K562 (cell line): ENCODE measurements around the gene LPIN1. TPM values are rescaled to one million over a fixed set of nuclear protein-coding genes. Genes with fewer than 3 reads are reported as not detected.

Source experiments
- BRF2 ChIP-seq: IDR thresholded peaks from 3 replicates; pipeline ENCODE4 v1.6.1; 2011; ENCODE audit warnings: borderline replicate concordance, mild to moderate bottlenecking; ENCODE audit not compliant: insufficient read length, insufficient read depth
- C11orf30 ChIP-seq: fragments of 450-650 bp; IDR thresholded peaks from 2 replicates; pipeline ENCODE4 v1.6.1; 2016; ENCODE audit warnings: low read depth, mild to moderate bottlenecking
- CBX5 ChIP-seq: IDR thresholded peaks from 2 replicates; pipeline ENCODE4 v1.6.1; 2014; ENCODE audit warnings: low read depth, borderline replicate concordance
- CCNT2 ChIP-seq: IDR thresholded peaks from 2 replicates; pipeline ENCODE4 v1.6.1; 2011; ENCODE audit warnings: borderline replicate concordance, low read depth, mild to moderate bottlenecking, moderate library complexity, mixed read lengths, low read length; ENCODE audit not compliant: insufficient read length; ENCODE audit errors: extremely low read depth
- CLOCK ChIP-seq: fragments of 250-450 bp; sonication (Bioruptor Pico); IDR thresholded peaks from 2 replicates; pipeline ENCODE4 v1.4.0; 2020; ENCODE audit warnings: mild to moderate bottlenecking, moderate library complexity, borderline replicate concordance
- CXXC5 ChIP-seq: fragments of 250-450 bp; sonication (Bioruptor Pico); IDR thresholded peaks from 2 replicates; pipeline ENCODE4 v1.8.0; 2022; ENCODE audit warnings: inconsistent platforms, mild to moderate bottlenecking, moderate library complexity
- DEAF1 ChIP-seq: fragments of 450-650 bp; formaldehyde crosslinking; IDR thresholded peaks from 2 replicates; pipeline ENCODE4 v1.4.0; 2020; ENCODE audit warnings: mild to moderate bottlenecking, moderate library complexity
- DNMT1 ChIP-seq: fragments of 450-650 bp; IDR thresholded peaks from 2 replicates; pipeline ENCODE4 v1.6.1; 2016; ENCODE audit warnings: antibody characterized with exemption, mild to moderate bottlenecking
- HDAC2 ChIP-seq: fragments of 450-650 bp; IDR thresholded peaks from 2 replicates; pipeline ENCODE4 v1.6.1; 2016; ENCODE audit warnings: mild to moderate bottlenecking
- HNRNPL ChIP-seq: fragments of 200-400 bp; formaldehyde crosslinking; IDR thresholded peaks from 2 replicates; pipeline ENCODE4 v1.6.1; 2017; ENCODE audit warnings: low read depth, mild to moderate bottlenecking, low read length
- NEUROD1 ChIP-seq: fragments of 150-350 bp; IDR thresholded peaks from 2 replicates; pipeline ENCODE4 v1.6.1; 2014; ENCODE audit warnings: borderline replicate concordance, low read length, low read depth; ENCODE audit not compliant: partially characterized antibody
- PHTF2 ChIP-seq: fragments of 250-450 bp; sonication (Bioruptor Pico); IDR thresholded peaks from 2 replicates; pipeline ENCODE4 v1.5.0; 2021; ENCODE audit warnings: mild to moderate bottlenecking
- POLR3G ChIP-seq: IDR thresholded peaks from 2 replicates; pipeline ENCODE4 v1.6.1; 2011; ENCODE audit not compliant: insufficient read length, insufficient replicate concordance; ENCODE audit errors: extremely low read depth
- PRPF4 ChIP-seq: fragments of 200-400 bp; formaldehyde crosslinking; IDR thresholded peaks from one replicate; pipeline ENCODE4 v1.6.1; 2017; ENCODE audit warnings: low read length, low read depth, mild to moderate bottlenecking; ENCODE audit not compliant: insufficient read depth, poor library complexity, severe bottlenecking
- SRSF1 ChIP-seq: fragments of 200-400 bp; formaldehyde crosslinking; IDR thresholded peaks from 2 replicates; pipeline ENCODE4 v1.6.1; 2017; ENCODE audit warnings: mild to moderate bottlenecking, low read depth, low read length, moderate library complexity
- TBP ChIP-seq: optimal IDR thresholded peaks from 2 replicates; pipeline ENCODE3; 2011; ENCODE audit warnings: low read depth, low read length, improper control_type of control experiment
- ZBTB11 ChIP-seq, 3 experiments: fragments of 200-800 bp in 1 of 3; fragments of 250-450 bp in 1 of 3; fragments of 450-650 bp in 1 of 3; sonication (Bioruptor Pico) in 1 of 3; sonication (Bioruptor generic) in 1 of 3; formaldehyde crosslinking in 1 of 3; IDR thresholded peaks; 2 replicates each; pipeline versions ENCODE4 v1.6.1 to v1.8.0; 2016 to 2022; ENCODE audit warnings: mild to moderate bottlenecking in 2 of 3, missing genetic modification characterization in 2 of 3, missing compliant biosample characterization in 1 of 3, moderate library complexity in 1 of 3
- polyA plus RNA-seq, 8 experiments: library from polyadenylated mRNA; depleted of rRNA in 4 of 8; stranded (reverse) in 5 of 8; unstranded in 3 of 8; fragments of >200 nt; fragmentation: Nextera tagmentation in 2 of 8; fragmentation: Illumina TruSeq in 1 of 8; extraction: Ambion mirVana in 2 of 8; extraction: Trizol in 1 of 8; gene quantifications; 2 replicates each; pipeline versions ENCODE4 v1.2.1 to v1.2.3, GENCODE V29; 2011 to 2014; ENCODE audit warnings: inconsistent platforms in 1 of 8, missing spikeins in 1 of 8
- total RNA-seq, 7 experiments: library from RNA; depleted of rRNA in 6 of 7; stranded (reverse); fragments of >200 nt in 6 of 7; fragmentation: Illumina TruSeq in 2 of 7; extraction: Trizol in 2 of 7; gene quantifications; 2 replicates each; pipeline versions ENCODE4 v1.2.1 to v1.2.3, GENCODE V29; 2011 to 2021; ENCODE audit warnings: low replicate concordance in 1 of 7

The LPIN1 gene
- total and polyA plus RNA-seq, 9 of the 15 experiments (the other 6 are each of a cell fraction or from before 2014, with no cell fraction given): 9.2 to 84.0 (median 27.8) TPM

GRCh38 chr2:11863513-11864328 lies 117.3 kb downstream of the LPIN1 start (continued):
- TF ChIP-seq ZBTB11 (CRISPR knock-in tag; IDR thresholded peaks at IDR 0.05): no peak
- TF ChIP-seq CXXC5 (CRISPR knock-in tag): peak; percentile 43; the same call in 1 of the 2 replicates
- no peak for TF ChIP-seq BRF2
- TF ChIP-seq DEAF1: peak; percentile 87
- no peak for TF ChIP-seq HNRNPL
- TF ChIP-seq DNMT1: no peak
- TF ChIP-seq C11orf30: peak; percentile 85
- no peak for TF ChIP-seq SRSF1
- no peak for TF ChIP-seq PHTF2
- no peak for TF ChIP-seq PRPF4
- no peak for TF ChIP-seq CLOCK (CRISPR knock-in tag)
- no peak for TF ChIP-seq POLR3G
- no peak; the same call in 1 of the 2 replicates for TF ChIP-seq CBX5
- no peak for TF ChIP-seq TBP
- 0 out of 2 replicates have a peak, but pooled peaks have one; percentile 34 for TF ChIP-seq HDAC2
- no peak for TF ChIP-seq CCNT2
- peak; percentile 17 for TF ChIP-seq NEUROD1
